ENCODE measurements around the gene CCNY.

GRCh38 chr10:35595106-35595505 is 258.8 kb downstream of the CCNY start:
- no peak for TF ChIP-seq CTCF (IDR thresholded peaks at IDR 0.05)
- no peak for TF ChIP-seq EP300 (IDR thresholded peaks at IDR 0.05)
- no peak for TF ChIP-seq POLR2A (IDR thresholded peaks at IDR 0.05)
- no peak for TF ChIP-seq POLR2AphosphoS5 (IDR thresholded peaks at IDR 0.05)

Measured in suprapubic skin (tissue), 4 donors.